A673 (cell line): Measurements from ENCODE around the gene INPP5E. TPM values are rescaled to one million over a fixed set of nuclear protein-coding genes. Genes with fewer than 3 reads are reported as not detected.

Source experiments
- BruUV-seq: library from RNA; stranded (reverse); fragments of 400-500 nt; replicated peaks from 2 replicates; lab custom pipeline; 2021; lab: Mats Ljungman, UMichigan
- CTCF ChIA-PET: fragments of 300-600 bp; sonication (Branson Sonifier 250); formaldehyde crosslinking; loops from one replicate; lab custom pipeline; 2022; ENCODE audit warnings: antibody characterized with exemption; lab: Charles Lee
- POLR2A ChIA-PET: fragments of 300-600 bp; sonication (Branson Sonifier 250); formaldehyde crosslinking; loops from one replicate; lab custom pipeline; 2022; ENCODE audit warnings: antibody characterized with exemption; ENCODE audit not compliant: low non-redundant PET; lab: Charles Lee
- DNase-seq: peaks from one replicate; pipeline ENCODE4 v3.0.0-alpha.2; 2015; ENCODE audit warnings: low spot score
- H3K27ac ChIP-seq: fragments of 200-600 bp; sonication (generic); 2 replicates; pipeline ENCODE4 v1.5.1; 2016; ENCODE audit warnings: mixed run types, low read depth, mild to moderate bottlenecking, mixed read lengths, antibody characterized with exemption, low read length; ENCODE audit not compliant: poor library complexity, severe bottlenecking
- H3K27me3 ChIP-seq: fragments of 200-600 bp; sonication (generic); replicated peaks from 2 replicates; pipeline ENCODE4 v1.6.1; 2017; ENCODE audit warnings: mixed run types, low read depth, mild to moderate bottlenecking, mixed read lengths, antibody characterized with exemption, low read length; ENCODE audit not compliant: insufficient read depth, poor library complexity
- H3K36me3 ChIP-seq: fragments of 200-600 bp; sonication (generic); 2 replicates; pipeline ENCODE4 v1.6.1; 2016; ENCODE audit warnings: mixed run types, mild to moderate bottlenecking, mixed read lengths, antibody characterized with exemption, low read length; ENCODE audit not compliant: insufficient read depth, poor library complexity, severe bottlenecking
- H3K4me1 ChIP-seq: fragments of 200-600 bp; sonication (generic); 2 replicates; pipeline ENCODE4 v1.6.1; 2017; ENCODE audit warnings: mixed run types, mild to moderate bottlenecking, mixed read lengths, antibody characterized with exemption, low read length; ENCODE audit not compliant: insufficient read depth, poor library complexity, severe bottlenecking
- H3K4me3 ChIP-seq: fragments of 200-600 bp; sonication (generic); 2 replicates; pipeline ENCODE4 v1.5.1; 2016; ENCODE audit warnings: low read depth, mixed run types, mild to moderate bottlenecking, mixed read lengths, low read length; ENCODE audit not compliant: poor library complexity, severe bottlenecking
- H3K9me3 ChIP-seq: fragments of 200-600 bp; sonication (generic); 2 replicates; pipeline ENCODE4 v1.6.1; 2016; ENCODE audit warnings: mixed run types, low read depth, mild to moderate bottlenecking, mixed read lengths, antibody characterized with exemption, low read length; ENCODE audit not compliant: poor library complexity, severe bottlenecking
- CTCF ChIP-seq: fragments of 300-800, 200-600 bp; sonication (generic); conservative IDR thresholded peaks from 2 replicates; pipeline ENCODE4 v1.5.1; 2017; ENCODE audit warnings: low read depth, mild to moderate bottlenecking, antibody characterized with exemption, low read length, moderate library complexity, mixed read lengths
- EZH2 ChIP-seq: fragments of 200-600 bp; sonication (generic); IDR thresholded peaks from 2 replicates; pipeline ENCODE4 v1.6.1; 2017; ENCODE audit warnings: borderline replicate concordance, low read depth, mild to moderate bottlenecking, mixed read lengths, antibody characterized with exemption, low read length; ENCODE audit not compliant: poor library complexity, severe bottlenecking
- intact Hi-C: fragments of 100-400 bp; cut with micrococcal nuclease; formaldehyde crosslinking; loops from one replicate; pipeline ENCODE4 v1.10.0; 2022; ENCODE audit not compliant: unreplicated experiment
- total RNA-seq: library from RNA; stranded (reverse); gene quantifications from 2 replicates; pipeline ENCODE4 v1.2.3, GENCODE V29; 2021

Gene INPP5E
- total RNA-seq, 1 experiment from 2014 or later, result 26.2 TPM

GRCh38 chr9:136464241-136464640 lies 24.6 kb upstream of the INPP5E start:
- no peaks in the 10 kb centered on the region for H3K9me3 ChIP-seq
- H3K4me1 ChIP-seq, result no peaks in the 10 kb centered on the region
- no TSS peak for BruUV-seq
- ChIA-PET POLR2A (no interaction called here), CTCF (no interaction called here)
- TF ChIP-seq CTCF, result no peak
- TF ChIP-seq EZH2, result no peak
- peaks cover 83% of the 10 kb centered on the region for H3K36me3 ChIP-seq
- H3K27ac ChIP-seq, result no peak overlapping the region
- intact Hi-C loops, result no loop called here
- no peaks in the 10 kb centered on the region for H3K27me3 ChIP-seq
- no peak overlapping the region for H3K4me3 ChIP-seq
- no peak for DNase-seq

- CTCF ChIA-PET, result no interaction called here
- peaks cover 84% of the 10 kb centered on the region for H3K36me3 ChIP-seq
Measured at GRCh38 chr9:136463578-136463977, 23.9 kb upstream of the INPP5E start.

GRCh38 chr9:136462664-136463063 lies 23.0 kb upstream of the INPP5E start:
- intact Hi-C loops, result no loop called here
- peaks cover 84% of the 10 kb centered on the region for H3K36me3 ChIP-seq
- no peaks in the 10 kb centered on the region for H3K9me3 ChIP-seq
- H3K27me3 ChIP-seq, result no peaks in the 10 kb centered on the region
- no peaks in the 10 kb centered on the region for H3K4me1 ChIP-seq
- no TSS peak for BruUV-seq
- H3K27ac ChIP-seq, result no peak overlapping the region
- DNase-seq, result no peak
- ChIA-PET CTCF (no interaction called here), POLR2A (no interaction called here)
- H3K4me3 ChIP-seq, result no peak overlapping the region
- no peak for TF ChIP-seq CTCF
- TF ChIP-seq EZH2, result no peak

More at GRCh38 chr9:136463578-136463977, 23.9 kb upstream of the INPP5E start:
- H3K4me3 ChIP-seq, result no peak overlapping the region
- no peaks in the 10 kb centered on the region for H3K9me3 ChIP-seq
- BruUV-seq, result no TSS peak
- H3K4me1 ChIP-seq, result no peaks in the 10 kb centered on the region
- no peak for DNase-seq
- intact Hi-C loops, result no loop called here
- H3K27me3 ChIP-seq, result no peaks in the 10 kb centered on the region
- TF ChIP-seq EZH2 (no peak), CTCF (no peak)
- POLR2A ChIA-PET, result no interaction called here
- H3K27ac ChIP-seq, result no peak overlapping the region
